Measurements from ENCODE around the gene RXFP2.

Gene RXFP2, protein sequence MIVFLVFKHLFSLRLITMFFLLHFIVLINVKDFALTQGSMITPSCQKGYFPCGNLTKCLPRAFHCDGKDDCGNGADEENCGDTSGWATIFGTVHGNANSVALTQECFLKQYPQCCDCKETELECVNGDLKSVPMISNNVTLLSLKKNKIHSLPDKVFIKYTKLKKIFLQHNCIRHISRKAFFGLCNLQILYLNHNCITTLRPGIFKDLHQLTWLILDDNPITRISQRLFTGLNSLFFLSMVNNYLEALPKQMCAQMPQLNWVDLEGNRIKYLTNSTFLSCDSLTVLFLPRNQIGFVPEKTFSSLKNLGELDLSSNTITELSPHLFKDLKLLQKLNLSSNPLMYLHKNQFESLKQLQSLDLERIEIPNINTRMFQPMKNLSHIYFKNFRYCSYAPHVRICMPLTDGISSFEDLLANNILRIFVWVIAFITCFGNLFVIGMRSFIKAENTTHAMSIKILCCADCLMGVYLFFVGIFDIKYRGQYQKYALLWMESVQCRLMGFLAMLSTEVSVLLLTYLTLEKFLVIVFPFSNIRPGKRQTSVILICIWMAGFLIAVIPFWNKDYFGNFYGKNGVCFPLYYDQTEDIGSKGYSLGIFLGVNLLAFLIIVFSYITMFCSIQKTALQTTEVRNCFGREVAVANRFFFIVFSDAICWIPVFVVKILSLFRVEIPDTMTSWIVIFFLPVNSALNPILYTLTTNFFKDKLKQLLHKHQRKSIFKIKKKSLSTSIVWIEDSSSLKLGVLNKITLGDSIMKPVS

DNA sequence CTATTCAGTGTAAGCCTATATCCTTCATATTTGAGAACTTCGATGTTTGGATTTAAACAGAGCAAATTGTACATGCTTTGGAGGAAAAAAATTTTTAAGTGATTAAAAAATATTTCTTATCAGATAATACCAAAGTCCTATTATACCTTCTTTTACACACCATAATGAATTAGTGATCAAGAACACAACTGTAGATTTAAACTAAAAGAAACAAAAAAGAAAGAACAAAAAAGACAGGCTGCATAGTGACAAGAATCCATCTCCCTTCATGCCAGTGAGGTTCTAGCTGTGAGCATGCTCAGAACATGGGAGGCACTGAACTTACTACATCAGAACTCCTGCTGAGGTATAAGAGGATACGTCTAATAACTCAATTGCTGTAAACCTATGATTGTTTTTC, at the start of gene RXFP2:
Gene RXFP2 (plus strand): TSS at position 301 of the 400 bp plus-strand sequence. CDS start 87 bp downstream, at position 388.
- no peak for DNase-seq

DNA sequence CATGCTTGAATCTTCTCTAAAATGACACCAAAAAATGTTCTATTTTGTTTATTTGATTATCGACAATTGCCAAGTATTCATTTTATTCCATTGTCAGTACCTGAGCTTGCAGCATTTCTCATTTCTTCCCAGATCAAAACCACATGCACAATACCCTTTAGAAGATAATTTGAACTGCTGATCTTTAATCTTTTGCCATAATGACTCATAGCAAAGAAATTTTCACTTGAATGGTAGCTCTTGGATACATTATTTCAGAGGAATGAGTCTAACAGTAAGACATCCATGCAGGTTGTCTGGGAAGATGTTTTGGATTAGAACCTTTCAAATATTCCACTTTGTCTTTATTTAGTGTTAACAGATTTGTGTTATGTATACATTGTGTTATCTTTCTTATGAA, 42.0 kb upstream of the RXFP2 start:
- no peak for DNase-seq

DNA sequence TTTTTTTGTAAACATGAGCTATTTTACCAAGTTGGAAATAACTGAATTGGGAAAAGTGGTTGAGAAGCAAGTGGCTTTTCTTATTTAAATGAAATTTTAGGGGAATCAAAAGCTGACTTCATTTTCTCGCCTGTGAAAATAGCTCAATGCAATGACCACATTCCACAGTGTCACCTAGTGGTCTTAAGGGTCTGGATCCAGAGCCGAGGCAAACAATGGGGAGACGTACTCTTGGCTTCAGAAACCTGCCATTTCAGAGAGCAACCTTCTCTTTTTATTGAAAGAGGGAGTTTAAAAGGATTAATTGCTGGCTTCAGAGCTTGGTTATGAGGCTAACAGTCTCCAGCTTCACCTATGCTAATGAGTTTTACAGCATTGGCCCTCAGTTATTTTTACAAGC, 39.7 kb upstream of the RXFP2 start:
- no peak for DNase-seq

DNA sequence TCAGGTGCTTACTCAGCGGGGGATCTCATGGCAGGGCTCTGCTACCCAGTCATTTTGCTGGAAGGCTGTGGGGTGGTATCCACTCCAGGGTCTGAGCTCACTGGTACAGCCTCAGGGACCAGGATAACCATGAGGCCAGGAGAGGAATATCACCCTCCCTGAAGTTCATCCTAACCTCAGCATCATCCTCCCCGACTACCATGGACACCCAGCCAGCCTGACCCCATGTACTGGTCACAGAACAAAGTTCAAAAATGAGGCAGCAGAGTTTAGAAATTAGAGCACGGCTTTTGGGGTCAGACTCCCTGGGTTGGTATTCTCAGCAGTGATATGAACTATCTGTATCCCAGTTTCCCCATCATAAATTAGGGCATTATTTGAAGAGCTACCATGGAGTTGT, 35.5 kb upstream of the RXFP2 start:
- no peak for DNase-seq

DNA sequence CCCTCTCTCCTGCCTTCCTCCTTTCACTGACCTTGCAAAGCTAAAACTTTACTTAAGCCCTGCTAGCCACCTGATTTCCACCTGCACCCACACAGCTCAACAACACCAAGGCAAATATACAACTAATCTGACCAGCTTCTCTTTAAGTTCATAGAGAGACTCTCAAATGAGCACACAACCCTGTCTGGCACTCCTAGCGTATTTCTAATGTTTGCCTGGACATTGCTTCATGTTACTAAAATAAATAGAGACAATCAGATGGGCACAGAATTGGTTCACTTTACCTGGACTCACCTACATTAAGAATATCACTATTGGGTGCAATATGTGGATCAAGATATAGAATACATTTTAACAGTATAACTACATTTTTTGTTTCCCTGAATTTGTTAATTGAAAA, 33.2 kb upstream of the RXFP2 start:
- no peak for DNase-seq

DNA sequence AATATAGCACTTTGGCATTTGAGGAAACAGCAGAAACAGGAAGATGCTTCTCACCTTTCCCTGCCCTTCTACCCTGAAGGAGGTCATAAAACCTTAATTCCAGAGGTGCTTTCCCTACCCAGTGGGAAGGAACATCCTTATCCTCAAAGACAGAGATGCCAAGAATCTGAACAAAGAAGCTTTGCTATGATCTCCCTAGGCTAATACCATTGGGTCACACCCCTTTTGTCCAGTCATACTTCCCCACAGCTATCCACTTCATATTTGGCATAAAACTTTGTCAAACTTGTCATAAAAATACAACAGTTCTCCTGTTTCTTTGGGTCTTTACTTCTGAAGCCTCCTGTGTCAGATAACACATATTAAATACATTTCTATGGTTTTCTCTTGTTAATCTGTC, 21.7 kb upstream of the RXFP2 start:
- DNase-seq: no peak

DNA sequence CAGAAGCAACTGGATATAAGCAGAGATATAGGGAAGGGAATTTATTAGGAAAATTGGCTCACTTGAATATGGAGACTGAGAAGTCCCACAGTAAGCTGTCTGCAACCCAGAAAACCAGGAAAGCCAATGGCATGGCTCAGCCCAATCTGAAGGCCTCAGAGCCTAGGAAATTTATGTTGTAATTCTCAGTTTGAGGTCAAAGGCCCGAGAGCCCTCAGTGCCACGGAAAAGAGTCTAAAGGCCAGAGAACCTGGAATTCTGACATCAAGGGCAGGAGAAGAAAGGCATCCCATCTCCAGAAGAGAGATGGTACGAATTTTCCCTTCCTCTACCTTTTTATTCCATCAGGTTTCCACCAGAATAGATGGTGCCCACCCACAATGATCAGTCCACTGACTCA, 20.1 kb upstream of the RXFP2 start:
- DNase-seq: no peak

DNA sequence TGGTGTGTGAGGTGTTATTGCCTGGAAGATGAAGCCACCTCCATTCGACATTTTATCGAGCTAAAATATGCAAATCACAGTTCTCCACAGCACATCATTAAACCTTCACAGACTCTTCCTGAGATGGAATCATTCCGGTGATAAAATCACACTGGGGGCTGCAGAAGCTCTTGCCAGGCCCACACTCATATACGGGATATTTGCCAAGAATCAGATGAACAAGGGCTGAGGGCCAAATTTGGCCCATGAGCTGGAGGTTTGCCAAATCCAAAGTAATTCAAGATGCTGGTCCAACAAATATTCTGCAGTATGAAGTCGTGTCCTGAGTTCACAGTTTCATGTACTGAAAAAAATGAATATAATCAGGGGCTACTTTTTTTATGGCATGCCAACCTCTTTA, 16.7 kb upstream of the RXFP2 start:
- no peak for DNase-seq

DNA sequence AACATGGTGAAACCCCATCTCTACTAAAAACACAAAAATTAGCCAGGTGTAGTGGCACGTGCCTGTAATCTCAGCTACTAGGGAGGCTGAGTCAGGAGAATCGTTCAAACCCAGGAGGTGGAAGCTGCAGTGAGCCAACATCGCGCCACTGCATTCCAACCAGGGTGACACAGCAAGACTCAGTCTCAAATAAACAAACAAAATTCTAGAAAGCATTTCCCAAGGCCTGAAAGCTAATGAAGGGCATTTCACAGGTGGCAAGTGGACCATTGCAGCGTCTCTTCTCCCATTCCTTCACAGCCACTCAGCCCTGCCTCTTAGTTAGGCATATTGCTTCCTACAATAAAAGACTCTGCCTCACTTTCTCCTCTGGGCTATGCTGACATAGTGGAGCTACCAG, 13.5 kb upstream of the RXFP2 start:
- DNase-seq: no peak

DNA sequence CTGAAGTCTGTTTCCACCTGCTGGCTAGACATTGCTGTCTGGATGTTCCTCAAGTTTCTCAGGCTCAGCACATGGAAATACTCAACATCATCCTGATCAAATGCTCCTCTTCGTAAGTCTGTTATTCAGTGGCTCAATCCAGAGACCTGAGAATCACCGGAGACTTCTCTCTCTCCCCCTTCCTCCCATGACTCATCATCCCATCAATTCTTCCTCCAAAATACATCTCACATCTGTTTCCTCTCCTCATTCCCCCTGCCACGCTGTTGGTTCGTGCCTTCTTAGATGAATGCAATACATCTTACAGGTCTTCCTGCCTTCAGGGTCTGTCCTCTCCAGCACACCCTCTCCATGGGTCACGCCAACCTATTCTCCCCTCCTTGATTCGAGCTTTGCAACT, 7.4 kb upstream of the RXFP2 start:
- no peak for DNase-seq

DNA sequence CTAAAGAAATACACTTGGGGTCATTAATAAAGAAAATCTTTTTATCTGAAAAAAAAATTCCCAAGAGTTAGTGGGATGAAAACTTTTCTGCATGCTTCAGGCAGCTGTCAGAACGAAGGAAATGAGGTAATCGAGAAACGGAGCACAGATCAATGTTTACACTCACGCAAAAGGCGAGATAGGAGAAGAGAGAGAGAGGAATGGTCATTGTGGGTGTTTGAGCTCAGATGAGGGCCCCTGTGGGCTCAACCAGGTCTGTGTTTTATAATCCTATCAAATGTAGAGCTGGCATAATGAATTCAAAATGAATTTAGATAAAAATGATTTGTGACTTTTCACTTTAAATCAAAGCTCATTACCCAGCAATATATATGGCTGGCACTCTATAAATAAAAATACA, 6.3 kb upstream of the RXFP2 start:
- no peak for DNase-seq

DNA sequence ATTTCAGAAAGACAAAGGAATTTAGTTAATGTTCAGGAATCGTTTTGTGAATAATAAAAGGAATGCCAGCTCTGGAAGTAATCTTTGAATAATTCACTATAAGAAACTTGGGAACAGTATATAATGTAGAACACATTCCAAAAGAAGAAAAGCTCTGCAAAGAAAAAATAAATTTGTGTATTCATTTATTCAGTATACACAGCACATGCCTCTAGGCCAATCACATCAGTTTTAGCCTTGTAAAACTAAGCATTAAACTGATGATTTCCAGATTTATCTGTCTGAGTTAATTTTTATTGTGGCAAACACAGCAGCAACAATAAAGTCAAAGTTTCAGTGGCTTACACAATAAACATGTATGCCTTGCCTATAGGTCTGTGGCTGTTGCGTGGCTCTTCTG, 5.7 kb upstream of the RXFP2 start:
- DNase-seq: no peak

DNA sequence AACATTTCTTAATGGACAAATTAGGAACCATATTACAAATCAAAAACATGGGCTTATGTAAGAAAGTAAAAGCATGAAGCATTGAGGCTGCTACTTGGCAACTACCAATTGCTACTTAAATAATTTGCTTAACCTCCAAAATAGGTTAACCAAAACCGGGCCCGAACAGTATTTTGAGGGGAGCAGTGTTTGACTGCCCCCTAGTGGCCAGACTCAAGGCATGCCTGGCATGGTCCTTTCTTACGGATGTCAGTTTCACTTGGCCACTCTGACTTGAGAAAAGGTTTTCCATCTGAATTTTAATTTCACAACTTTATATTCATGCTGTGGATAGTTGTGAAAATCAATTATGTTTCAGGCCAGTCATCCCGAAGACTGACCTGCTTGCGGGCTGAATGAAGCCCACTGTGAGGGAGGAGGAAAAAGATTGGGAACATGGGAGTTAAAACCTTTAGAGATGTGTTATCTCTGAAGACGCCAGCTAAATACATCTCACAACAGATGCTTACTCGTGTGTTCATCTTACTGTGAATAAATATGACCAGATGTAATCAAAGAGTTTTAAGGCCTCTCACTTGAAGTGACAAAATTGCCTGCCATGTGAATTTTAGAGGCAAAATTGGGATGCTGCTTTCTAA, 2.9 kb downstream of the RXFP2 start:
- peak; percentile 53 for DNase-seq

DNA sequence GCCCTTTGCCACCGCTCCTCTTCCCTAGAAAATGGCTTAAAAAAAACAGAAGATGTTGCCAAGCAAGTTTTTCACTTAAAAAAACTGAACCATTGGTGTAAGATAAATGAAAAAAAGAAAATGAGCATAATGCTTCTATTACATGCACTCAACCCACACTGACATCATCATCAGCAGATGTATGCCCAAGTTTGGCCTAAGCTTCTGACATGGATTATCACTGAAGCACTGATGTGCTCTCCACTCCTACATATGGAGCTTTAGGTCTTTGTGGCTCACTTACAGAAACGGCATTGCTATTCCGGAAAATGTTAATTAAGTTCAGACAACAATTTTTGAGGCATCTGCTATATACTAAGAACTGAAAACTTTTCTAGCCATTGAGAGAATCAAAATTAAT, 8.0 kb downstream of the RXFP2 start:
- no peak for DNase-seq

DNA sequence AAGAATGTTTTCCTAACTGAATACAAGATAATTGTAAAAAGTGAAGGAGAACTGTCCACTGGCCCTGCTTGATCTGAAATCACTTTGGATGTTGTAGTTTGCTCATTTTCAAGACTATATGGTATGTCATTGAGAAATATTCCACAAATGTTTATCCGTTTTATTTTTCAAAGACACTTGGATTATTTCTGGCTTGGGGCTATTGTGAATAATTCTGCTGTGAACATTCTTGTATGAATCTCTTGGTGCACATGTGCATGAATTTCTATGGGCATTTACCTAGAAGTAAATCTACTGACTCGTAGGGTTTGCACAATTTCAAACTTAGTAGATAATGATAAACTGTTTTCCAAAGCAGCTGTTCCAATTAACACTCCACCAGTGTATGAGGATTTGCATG, 8.6 kb downstream of the RXFP2 start:
- no peak for DNase-seq

DNA sequence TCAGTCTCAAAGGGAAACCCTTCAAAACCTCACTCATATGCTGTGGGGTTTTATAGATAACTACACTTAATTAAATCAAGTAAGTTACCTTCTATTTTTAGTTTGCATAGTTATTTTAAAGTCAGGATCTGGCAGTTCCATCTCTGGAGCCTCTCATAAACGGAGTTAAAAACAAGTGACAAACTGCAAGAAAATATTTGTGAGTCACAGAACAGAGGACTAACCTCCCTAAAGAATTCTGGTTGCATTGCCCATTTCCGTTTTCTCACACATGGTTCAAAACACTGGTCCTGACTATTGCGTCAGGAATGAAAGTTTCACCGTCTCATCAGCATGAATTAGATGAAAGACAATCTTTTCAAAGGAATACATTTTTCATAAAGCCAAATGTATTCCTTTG, 10.6 kb downstream of the RXFP2 start:
- DNase-seq: no peak

DNA sequence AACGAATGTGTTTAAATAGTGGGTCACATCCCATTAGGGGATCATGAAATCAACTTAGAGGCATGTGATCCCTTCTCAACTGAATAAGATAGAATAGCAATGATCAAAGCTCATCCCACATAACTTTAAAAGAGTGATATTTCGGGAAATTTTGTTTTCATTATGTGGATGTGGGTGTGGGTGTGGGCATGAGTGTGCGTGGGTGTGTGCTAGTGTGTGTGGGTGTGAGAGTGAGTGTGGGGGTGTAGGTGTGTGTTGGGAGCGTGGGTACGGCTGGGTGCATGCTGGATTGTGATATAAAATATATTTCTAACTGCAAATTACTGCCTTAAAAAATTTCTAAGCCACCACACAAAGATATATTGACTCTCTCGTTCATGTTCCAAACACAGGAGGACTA, 15.9 kb downstream of the RXFP2 start:
- DNase-seq: no peak

DNA sequence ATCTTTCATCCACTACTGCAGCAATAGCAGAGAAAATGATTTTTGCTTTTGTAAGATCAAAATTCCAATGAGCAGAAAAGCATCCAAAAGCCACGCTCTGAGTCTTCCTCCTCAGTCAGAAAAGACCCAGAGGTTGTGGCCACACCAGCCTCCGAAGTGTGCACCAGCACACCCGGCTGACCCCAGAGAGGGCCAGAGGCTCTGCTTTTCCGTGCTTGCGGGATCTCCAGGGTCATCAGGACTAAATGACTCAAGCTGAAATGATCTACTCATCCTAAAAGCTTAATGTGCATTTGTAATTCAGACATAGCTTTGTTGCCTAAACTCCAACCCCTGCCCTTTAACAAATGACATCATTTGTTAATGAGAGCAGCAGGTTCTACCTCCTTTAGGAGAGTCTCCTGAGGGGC, 16.5 kb downstream of the RXFP2 start:
- no peak for DNase-seq

DNA sequence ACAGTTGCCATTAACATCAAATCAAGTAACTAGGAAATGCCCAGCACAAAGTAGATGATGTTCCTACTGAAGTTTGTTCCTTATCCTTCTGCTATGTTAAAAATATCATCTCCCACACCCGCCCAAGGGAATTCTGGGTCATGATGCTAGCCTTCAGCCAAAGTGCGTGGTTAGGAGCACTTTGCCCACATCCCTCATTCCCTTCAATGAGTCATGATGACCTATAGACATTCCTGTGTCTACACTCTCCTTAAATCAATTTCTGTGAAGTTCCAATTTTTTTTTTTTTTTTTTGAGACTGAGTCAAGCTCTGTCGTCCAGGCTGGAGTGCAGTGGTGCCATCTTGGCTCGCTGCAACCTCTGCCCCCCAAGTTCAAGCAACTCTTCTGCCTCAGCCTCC, 17.0 kb downstream of the RXFP2 start:
- no peak for DNase-seq

DNA sequence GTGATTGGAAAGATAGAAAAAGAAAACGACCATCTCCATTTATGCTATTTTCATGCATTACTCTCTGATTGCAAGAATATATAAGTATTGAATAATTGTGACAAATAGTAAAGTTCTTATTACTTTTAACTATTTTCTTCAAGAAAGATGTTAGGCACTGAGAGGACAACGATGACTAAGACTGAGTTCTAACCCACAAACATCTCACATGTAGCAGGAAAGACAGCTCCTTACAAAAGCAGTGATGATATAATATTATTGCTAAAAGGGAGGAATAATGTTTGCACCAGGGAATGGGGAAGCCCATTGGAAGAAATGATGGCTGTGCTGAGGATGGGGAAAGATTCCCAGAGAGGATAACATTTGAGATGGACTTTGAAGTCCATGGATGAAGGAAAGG, 22.6 kb downstream of the RXFP2 start:
- DNase-seq: no peak

DNA sequence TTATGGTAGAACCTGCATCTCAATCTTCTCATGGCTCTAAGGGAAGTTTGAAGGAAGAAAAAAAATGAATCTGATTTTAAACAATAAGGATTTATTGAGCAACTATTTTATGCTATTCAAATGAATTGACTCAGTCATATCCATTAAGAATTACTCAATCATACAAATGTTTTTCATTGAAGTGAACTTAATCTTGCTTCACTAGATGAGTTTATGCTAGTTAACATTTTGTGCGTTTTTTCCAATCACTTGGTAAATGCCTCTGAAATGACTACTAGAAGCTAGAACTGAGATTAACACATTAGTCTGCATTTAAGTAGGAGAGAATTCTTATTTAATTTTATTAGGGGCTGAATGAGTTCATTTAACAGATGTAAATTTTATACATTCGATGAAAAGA, 25.2 kb downstream of the RXFP2 start:
- no peak for DNase-seq

DNA sequence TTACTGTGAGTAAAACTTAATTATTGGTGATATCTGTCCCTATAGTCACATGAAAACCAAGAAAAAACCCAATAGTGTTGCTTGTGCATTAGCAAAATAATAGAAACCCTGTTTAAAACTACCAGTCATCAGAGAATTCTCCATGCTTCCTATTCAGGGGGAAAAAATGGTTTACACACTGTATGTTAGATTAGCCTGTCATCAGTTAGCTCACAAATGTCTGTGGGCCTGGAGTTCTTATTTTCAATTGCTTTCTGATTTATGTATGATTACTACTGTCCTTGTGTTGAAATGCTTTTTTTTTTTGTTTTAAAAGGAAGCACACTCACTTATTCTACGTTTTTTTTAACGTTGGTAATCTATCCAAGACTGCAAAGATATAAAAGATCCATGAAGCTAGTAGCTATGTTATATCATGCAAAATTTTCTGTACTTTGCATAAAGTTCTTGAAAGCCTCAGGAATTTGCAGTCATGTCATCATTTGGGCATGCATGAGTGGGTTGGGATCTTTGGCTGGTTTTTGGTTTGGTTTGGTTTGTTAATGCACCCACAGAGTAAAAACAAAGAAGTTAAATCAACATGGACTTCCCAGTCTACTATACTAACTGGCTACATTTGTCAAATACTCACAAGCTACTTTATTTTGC, 25.9 kb downstream of the RXFP2 start:
- no peak for DNase-seq

DNA sequence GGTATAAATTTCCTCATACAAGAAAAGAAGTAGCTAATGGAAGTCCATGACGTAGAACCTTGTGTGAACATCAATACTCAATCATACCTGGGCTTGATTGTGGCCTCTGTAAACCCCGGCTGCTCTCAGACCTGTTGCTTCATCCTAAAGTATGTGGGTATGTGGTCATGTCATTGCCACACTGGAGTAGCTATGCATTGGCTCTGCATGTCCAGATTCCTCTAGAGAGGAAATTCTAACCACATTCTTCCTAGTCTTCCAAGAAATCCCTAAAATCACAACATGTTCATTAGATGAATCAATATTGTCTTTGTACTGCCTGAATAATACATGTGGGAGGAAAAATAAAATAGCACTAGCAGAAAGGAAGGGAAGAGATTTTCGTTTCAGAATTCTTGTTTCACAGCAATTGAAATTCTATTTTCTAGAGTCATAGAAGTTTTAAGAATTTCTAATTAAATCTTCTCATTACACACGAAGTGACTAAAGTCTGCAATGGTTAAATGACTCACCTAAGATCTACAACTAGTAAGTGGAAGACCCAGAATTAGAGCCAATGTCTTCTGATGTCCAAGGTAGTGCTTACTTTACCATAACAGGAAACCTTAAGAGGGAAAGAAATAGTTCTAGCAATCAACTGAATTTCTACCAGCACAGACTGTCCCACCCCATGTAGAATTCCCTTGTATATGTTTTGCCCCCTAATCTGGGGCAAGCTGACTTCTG, 28.0 kb downstream of the RXFP2 start:
- DNase-seq: no peak

Measured in CD4-positive, alpha-beta T cell treated with Interleukin-15 for 1 hour (primary cell).